Kidney (tissue), 14 donors: ENCODE results near the gene ADD2. TPM values are rescaled to one million over a fixed set of nuclear protein-coding genes. Genes with fewer than 3 reads are reported as not detected.
A peak's percentile ranks its signal among the peaks of the same experiment; 100 is the strongest.

ENCODE experiments used
- DNase-seq, 5 donors: peaks; one replicate each; pipeline ENCODE4 v3.0.0-alpha.2; 2013 to 2020
- FAIRE-seq: peaks from 2 replicates; lab custom pipeline; 2012; peaks lifted over from hg19 to GRCh38; lab: Jason Lieb, UNC
- H3K27ac ChIP-seq, 2 donors: one replicate each; pipeline ENCODE4 v1.7.0; 2013; ENCODE audit warnings: low read depth in 2 of 2, low read length in 2 of 2, inconsistent platforms in 1 of 2
- H3K27me3 ChIP-seq: one replicate; pipeline ENCODE4 v1.7.1; 2013; ENCODE audit warnings: low read length, inconsistent platforms; ENCODE audit not compliant: control insufficient read depth, insufficient read depth
- H3K36me3 ChIP-seq, 3 donors: one replicate each; pipeline versions ENCODE4 v1.7.0 to v1.7.1; 2013; ENCODE audit warnings: low read length in 3 of 3, control low read depth in 1 of 3, inconsistent platforms in 1 of 3; ENCODE audit not compliant: insufficient read depth in 3 of 3, control insufficient read depth in 2 of 3
- H3K4me1 ChIP-seq, 3 donors: one replicate each; pipeline versions ENCODE4 v1.7.0 to v1.7.1; 2013; ENCODE audit warnings: low read length in 3 of 3, inconsistent platforms in 1 of 3, low read depth in 1 of 3; ENCODE audit not compliant: control insufficient read depth in 2 of 3, insufficient read depth in 2 of 3
- H3K4me3 ChIP-seq, 3 donors: one replicate each; pipeline versions ENCODE4 v1.7.0 to v1.8.1; 2013; ENCODE audit warnings: low read length in 3 of 3, control low read depth in 1 of 3, inconsistent platforms in 1 of 3
- H3K9ac ChIP-seq, 3 donors: one replicate each; pipeline versions ENCODE4 v1.7.0 to v1.7.1; 2013; ENCODE audit warnings: low read length in 3 of 3, control low read depth in 1 of 3, inconsistent platforms in 1 of 3
- H3K9me3 ChIP-seq, 3 donors: one replicate each; pipeline versions ENCODE4 v1.7.0 to v1.7.1; 2013; ENCODE audit warnings: low read length in 3 of 3, control low read depth in 1 of 3, inconsistent platforms in 1 of 3; ENCODE audit not compliant: control insufficient read depth in 2 of 3, insufficient read depth in 1 of 3
- intact Hi-C: fragments of 100-400 bp; cut with DNase I; formaldehyde crosslinking; loops from one replicate; pipeline ENCODE4 v1.11.1; 2022
- polyA plus RNA-seq: library from polyadenylated mRNA; stranded (reverse); fragments of 350-450 nt; fragmentation: Illumina TruSeq; extraction: RNeasy Lipid Tissue Mini Kit (QIAGEN cat#74804); gene quantifications from one replicate; pipeline ENCODE4 v1.2.3, GENCODE V29; 2014; ENCODE audit warnings: low read depth, low replicate concordance; ENCODE audit not compliant: insufficient read depth
- total RNA-seq: library from RNA; stranded (reverse); fragmentation: NEBNext Ultra II Directional; extraction: Animal tissue kit (Norgen Biotek cat#: 25700); gene quantifications from one replicate; pipeline ENCODE4 v1.2.1, GENCODE V29; 2021
- TF ChIP-seq, protein P1 (sequence below): IDR thresholded peaks from 3 replicates; pipeline ENCODE4 v1.5.1; 2012; ENCODE audit warnings: mild to moderate bottlenecking, moderate library complexity, borderline replicate concordance; ENCODE audit not compliant: insufficient read depth; ENCODE audit errors: extremely low read depth
- donor health status: control.
- donor health status: control.
- donor health status: control.
- donor health status: control.
- donor health status: control.
- donor health status: DM: yes; HTN: yes; CAD: no.
- donor health status: Normal renal cell carcinoma (clear cell type).

The ADD2 gene
- total and polyA plus RNA-seq, 2 donors from 2014 or later: 2.9 TPM; not detected in 1

DNA sequence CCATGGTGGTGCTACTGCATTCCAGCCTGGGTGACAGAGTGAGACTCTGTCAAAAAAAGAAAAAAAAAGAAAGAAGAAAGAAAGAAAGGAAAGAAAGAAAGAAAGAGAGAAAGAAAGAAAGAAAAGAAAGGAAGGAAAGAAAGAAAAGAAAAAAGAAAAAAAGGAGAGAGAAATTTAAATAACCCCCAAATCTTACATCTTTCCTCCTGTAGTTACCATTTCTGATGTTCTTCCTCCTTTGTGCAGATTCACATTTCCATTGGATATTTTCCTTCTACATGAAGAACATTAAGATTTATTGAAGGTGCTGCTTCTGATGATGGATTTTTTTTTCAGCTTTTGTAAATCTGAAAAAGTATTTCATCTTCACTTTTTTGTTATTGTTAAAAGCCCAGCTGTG lies 117.0 kb downstream of the ADD2 start:
- Histone ChIP-seq H3K9me3 (no peaks in the 10 kb centered on the region), H3K36me3 (no peaks in the 10 kb centered on the region), H3K9ac (no peak overlapping the region), H3K27me3 (peaks cover 3% of the 10 kb centered on the region), H3K4me3 (no peak overlapping the region), H3K27ac (no peak overlapping the region), H3K4me1 (no peaks in the 10 kb centered on the region)
- no peak for DNase-seq
- intact Hi-C loops: no loop called here
- TF ChIP-seq, protein P1, sequence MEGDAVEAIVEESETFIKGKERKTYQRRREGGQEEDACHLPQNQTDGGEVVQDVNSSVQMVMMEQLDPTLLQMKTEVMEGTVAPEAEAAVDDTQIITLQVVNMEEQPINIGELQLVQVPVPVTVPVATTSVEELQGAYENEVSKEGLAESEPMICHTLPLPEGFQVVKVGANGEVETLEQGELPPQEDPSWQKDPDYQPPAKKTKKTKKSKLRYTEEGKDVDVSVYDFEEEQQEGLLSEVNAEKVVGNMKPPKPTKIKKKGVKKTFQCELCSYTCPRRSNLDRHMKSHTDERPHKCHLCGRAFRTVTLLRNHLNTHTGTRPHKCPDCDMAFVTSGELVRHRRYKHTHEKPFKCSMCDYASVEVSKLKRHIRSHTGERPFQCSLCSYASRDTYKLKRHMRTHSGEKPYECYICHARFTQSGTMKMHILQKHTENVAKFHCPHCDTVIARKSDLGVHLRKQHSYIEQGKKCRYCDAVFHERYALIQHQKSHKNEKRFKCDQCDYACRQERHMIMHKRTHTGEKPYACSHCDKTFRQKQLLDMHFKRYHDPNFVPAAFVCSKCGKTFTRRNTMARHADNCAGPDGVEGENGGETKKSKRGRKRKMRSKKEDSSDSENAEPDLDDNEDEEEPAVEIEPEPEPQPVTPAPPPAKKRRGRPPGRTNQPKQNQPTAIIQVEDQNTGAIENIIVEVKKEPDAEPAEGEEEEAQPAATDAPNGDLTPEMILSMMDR: no peak
- FAIRE-seq: no peak

DNA sequence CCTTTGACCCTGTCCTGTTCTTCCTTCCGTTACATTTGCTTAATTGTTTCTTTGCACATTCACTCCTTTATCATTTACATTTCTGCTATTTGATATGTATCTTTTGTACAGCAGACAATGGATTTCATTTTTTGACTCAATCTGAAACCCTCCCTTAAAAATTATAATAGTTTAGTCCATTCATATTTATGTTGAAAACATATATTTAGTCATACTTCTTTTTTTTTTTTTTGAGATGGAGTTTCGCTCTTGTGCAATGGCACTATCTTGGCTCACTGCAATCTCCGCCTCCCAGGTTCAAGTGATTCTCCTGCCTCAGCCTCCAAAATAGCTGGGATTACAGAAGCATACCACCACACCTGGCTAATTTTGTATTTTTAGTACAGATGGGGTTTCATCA lies 119.0 kb downstream of the ADD2 start:
- Histone ChIP-seq H3K9ac (no peak overlapping the region), H3K27ac (no peak overlapping the region), H3K27me3 (peaks cover 3% of the 10 kb centered on the region), H3K9me3 (no peaks in the 10 kb centered on the region), H3K4me1 (no peaks in the 10 kb centered on the region), H3K36me3 (no peaks in the 10 kb centered on the region), H3K4me3 (no peak overlapping the region)
- FAIRE-seq: no peak
- intact Hi-C loops: no loop called here
- no peak for DNase-seq
- TF ChIP-seq, protein P1: no peak

DNA sequence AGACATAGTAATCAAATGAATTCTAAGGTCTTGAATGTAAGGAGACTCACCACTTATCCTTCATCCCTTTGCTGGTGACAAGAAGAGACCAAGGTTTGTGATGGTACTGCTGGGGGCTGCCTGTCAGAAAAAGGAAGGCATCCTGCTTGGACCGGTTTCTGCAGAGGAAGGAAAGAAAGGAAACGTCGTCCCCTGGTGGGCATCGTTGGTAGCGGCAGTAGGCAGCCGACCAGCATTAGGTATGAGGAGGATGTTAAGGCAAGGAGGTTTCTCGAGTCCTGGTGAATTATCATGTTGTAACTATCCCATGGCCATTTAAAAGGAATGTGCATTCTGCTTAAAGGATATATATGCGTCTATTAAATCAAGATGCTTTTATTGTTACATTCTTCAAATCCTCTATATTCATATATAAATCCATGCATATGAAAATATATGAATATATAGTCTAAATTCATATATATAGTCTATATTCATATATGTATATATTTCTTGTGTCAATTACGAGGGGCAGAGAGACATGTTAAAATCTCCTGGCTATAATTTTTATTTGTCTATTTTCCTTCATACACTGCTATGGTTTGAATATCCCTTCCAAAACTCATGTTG lies 120.0 kb downstream of the ADD2 start:
- intact Hi-C loops: no loop called here
- H3K27me3 ChIP-seq: peaks cover 3% of the 10 kb centered on the region
- H3K4me3 ChIP-seq: no peak overlapping the region
- no peaks in the 10 kb centered on the region for H3K4me1 ChIP-seq
- no peaks in the 10 kb centered on the region for H3K36me3 ChIP-seq
- no peak for FAIRE-seq
- H3K27ac ChIP-seq: no peak overlapping the region
- TF ChIP-seq, protein P1: peak; percentile 99
- DNase-seq: peak in 4 of 5 donors; percentile 86 to 87 (median 87)
- no peaks in the 10 kb centered on the region for H3K9me3 ChIP-seq
- H3K9ac ChIP-seq: no peak overlapping the region

DNA sequence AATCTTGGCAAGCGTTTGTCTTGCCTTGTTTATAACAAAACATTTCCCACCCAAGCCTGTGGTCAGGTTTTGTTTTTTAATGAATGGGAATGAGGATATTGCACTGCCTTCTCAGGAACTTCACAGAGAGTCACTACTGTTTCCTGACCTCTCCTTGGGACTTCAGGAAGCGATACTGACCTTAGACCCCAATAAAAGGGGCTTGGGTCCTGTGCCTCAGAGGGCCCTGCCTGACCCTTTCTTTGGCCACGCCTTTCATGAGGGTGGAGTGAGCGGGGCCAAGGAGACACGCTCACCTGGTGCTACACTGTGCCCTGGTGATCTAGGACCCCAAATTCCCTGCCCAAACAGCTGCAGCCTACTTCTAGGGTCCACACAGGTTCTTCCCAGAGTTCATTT lies 121.6 kb downstream of the ADD2 start:
- DNase-seq (no peak), FAIRE-seq (no peak)
- Histone ChIP-seq H3K36me3 (no peaks in the 10 kb centered on the region), H3K4me3 (no peak overlapping the region), H3K4me1 (no peaks in the 10 kb centered on the region), H3K27ac (no peak overlapping the region), H3K27me3 (peaks cover 3% of the 10 kb centered on the region), H3K9me3 (no peaks in the 10 kb centered on the region), H3K9ac (no peak overlapping the region)
- TF ChIP-seq, protein P1: no peak
- intact Hi-C loops: no loop called here
